Measurements from ENCODE around the gene ST3GAL4. TPM values are rescaled to one million over a fixed set of nuclear protein-coding genes. Genes with fewer than 3 reads are reported as not detected.

ST3GAL4 gene
- total RNA-seq, 1 experiment from 2014 or later = 13.6 TPM

- H2AFZ ChIP-seq (ENCODE audit: low read length) = no peak overlapping the region
- peak overlapping the region in 1 of 3 experiments; percentile 53; a peak in 1 of 7 replicates for H3K27ac Mint-ChIP-seq
- H4K20me1 ChIP-seq (ENCODE audit: control insufficient read depth, insufficient read depth, insufficient read length) = peaks cover 2% of the 10 kb centered on the region
- H4K8ac ChIP-seq (replicated peaks; ENCODE audit: insufficient read length, low read depth, low read length) = peak overlapping the region; percentile 57
- H3K9me3 Mint-ChIP-seq = no peaks in the 10 kb centered on the region
- H3K9me3 ChIP-seq (ENCODE audit: control insufficient read depth, low read depth, low read length) = no peaks in the 10 kb centered on the region
- H3K36me3 Mint-ChIP-seq (ENCODE audit: insufficient read depth in 1 of 3, low read depth in 3 of 3) = peaks cover 9 to 23% (median 22%) of the 10 kb centered on the region in 3 experiments; a peak in 6 of 7 replicates
- H3K4me3 Mint-ChIP-seq = no peak overlapping the region
- no peak overlapping the region for H3K56ac ChIP-seq (ENCODE audit: insufficient read length, low read depth, low read length)
- no peaks in the 10 kb centered on the region for H3K79me2 ChIP-seq (ENCODE audit: insufficient read depth, low read length)
- no peak overlapping the region for H4K91ac ChIP-seq (ENCODE audit: insufficient read length, low read depth, low read length)
- H3K27me3 ChIP-seq (ENCODE audit: insufficient read depth, low read length) = no peaks in the 10 kb centered on the region
- no peak overlapping the region for H2BK120ac ChIP-seq (ENCODE audit: low read depth, low read length, poor library complexity, severe bottlenecking)
- DNase-seq = no peak
- no peak overlapping the region for H3K4ac ChIP-seq (ENCODE audit: low read depth, low read length)
- H4K5ac ChIP-seq (ENCODE audit: insufficient read length, low read depth, low read length) = no peak overlapping the region
- H3K23ac ChIP-seq (ENCODE audit: insufficient read length, low read depth, low read length) = no peak overlapping the region
- no peak overlapping the region for H3K14ac ChIP-seq (ENCODE audit: insufficient read depth, low read length)
- H2BK20ac ChIP-seq (ENCODE audit: low read depth, low read length, poor library complexity, severe bottlenecking) = no peak overlapping the region
- H3T11ph ChIP-seq (ENCODE audit: low read length) = no peak overlapping the region
- no peak overlapping the region for H3K4me2 ChIP-seq (ENCODE audit: insufficient read depth, insufficient read length, low read length)
- WGBS (ENCODE audit: extremely low coverage, insufficient read length, low lambda C conversion rate) = no CpG with 5 or more reads among the region's 14 CpGs
- no peak overlapping the region for H3K27ac ChIP-seq (ENCODE audit: insufficient read length, low read depth, low read length)
- H2BK5ac ChIP-seq (ENCODE audit: insufficient read length, low read length) = no peak overlapping the region
- no peak overlapping the region for H2BK12ac ChIP-seq (ENCODE audit: insufficient read length, low read depth, low read length)
- no peak overlapping the region for H3K18ac ChIP-seq (ENCODE audit: insufficient read length, low read depth, low read length)
- no peak overlapping the region for H3K9ac ChIP-seq (ENCODE audit: extremely low read depth, insufficient read length, low read length)
- H2AK5ac ChIP-seq (ENCODE audit: insufficient read length, low read length) = peak overlapping the region; percentile 33
- no peaks in the 10 kb centered on the region for H3K23me2 ChIP-seq (ENCODE audit: insufficient read length, low read depth, low read length, poor library complexity, severe bottlenecking)
- no peaks in the 10 kb centered on the region; the same call in 1 of the 2 replicates for H3K27me3 Mint-ChIP-seq (ENCODE audit: low read depth)
- H2BK15ac ChIP-seq (ENCODE audit: low read depth, low read length) = no peak overlapping the region
- TF ChIP-seq CTCF (conservative IDR thresholded peaks at IDR 0.05) = no peak
- H3K4me1 Mint-ChIP-seq = no peaks in the 10 kb centered on the region
- H3K79me1 ChIP-seq (ENCODE audit: insufficient read depth, low read depth, low read length, poor library complexity, severe bottlenecking) = no peaks in the 10 kb centered on the region
- H3K4me1 ChIP-seq (ENCODE audit: insufficient read depth, low read length) = no peaks in the 10 kb centered on the region
These were observed 37.5 kb upstream of the ST3GAL4 start for GRCh38 chr11:126317756-126318573.

All from H9 (cell line).